Measurements from ENCODE around the gene RPL10A. TPM values are rescaled to one million over a fixed set of nuclear protein-coding genes. Genes with fewer than 3 reads are reported as not detected.
"Not testable (repeated sequence)": the region's sequence is repeated elsewhere in the genome, so short reads cannot be mapped to it uniquely, and the experiment has no call there.

Gene RPL10A
- total RNA-seq: 1,000 to 10,000 TPM; 1,952 to 2,334 TPM

DNA sequence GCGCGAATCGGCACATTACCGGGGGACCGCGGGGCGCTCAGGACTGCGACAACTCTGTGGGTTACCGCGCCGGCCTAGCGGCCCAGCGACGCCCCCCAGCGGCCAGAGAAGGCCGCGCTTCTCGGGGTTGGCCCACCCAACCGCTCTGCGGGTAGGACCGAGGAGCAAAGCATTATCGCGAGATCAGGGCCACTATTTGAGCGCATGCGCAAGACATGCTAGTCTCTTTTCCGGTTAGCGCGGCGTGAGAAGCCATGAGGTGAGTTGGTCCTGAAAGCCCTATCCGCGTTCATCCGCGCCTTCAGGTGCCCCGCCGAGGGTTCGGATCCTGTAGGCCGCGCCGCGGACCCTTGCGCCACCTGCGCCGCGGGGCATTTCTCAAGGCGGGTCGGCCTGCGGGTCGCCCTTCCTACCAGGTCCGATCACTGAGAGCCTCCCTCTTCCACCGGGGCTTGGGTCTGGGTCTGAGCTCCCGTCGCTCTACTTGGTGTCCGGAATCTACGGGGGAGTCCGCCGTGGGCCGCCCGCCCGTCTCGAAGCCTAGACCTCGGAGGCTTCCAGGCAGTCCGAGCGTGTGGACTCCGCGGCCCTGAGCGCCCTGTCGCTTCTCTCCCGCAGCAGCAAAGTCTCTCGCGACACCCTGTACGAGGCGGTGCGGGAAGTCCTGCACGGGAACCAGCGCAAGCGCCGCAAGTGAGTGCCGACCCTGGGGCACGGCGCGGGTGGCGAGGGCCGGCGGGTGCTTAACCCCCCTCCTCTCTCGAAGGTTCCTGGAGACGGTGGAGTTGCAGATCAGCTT lies at the start of gene RPL10A:
TSS of gene RPL10A (plus strand) at position 221 of the 799 bp plus-strand sequence. CDS start at position 255, 34 bp downstream.
- CTCF ChIA-PET: interaction anchor here (0.7 to 3.9 kb wide), 11 partner anchors 12 to 209 kb away, joined by 3 to 38 read pairs (median 5); partner anchors contain the start of genes FANCE, PPARD and ZNF76
- peak within 1 kb of the TSS; percentile 93 for H3K4me3 Mint-ChIP-seq
- H3K27ac Mint-ChIP-seq: peak within 1 kb of the TSS; percentile 98
- DNase-seq: peak; percentile 97
- peaks cover 43% of the 10 kb centered on the region for H3K4me1 Mint-ChIP-seq
- POLR2A ChIA-PET: interaction anchor here (0.5 to 1.5 kb wide), 5 partner anchors 8 to 126 kb away, joined by 3 to 7 read pairs (median 5); partner anchors contain the start of genes FANCE and PPARD
- intact Hi-C loops (cut with DNase I, micrococcal nuclease): loop anchor here (1.0 to 5.0 kb wide), 11 partner anchors 16 to 580 kb away; partner anchors contain the start of genes FANCE (in 2 of the 2), PPARD (in 2 of the 2), ANKS1A (in 1 of the 2) and ARMC12 (in 1 of the 2)
- no peaks in the 10 kb centered on the region for H3K9me3 Mint-ChIP-seq (ENCODE audit: low read depth)
- peak; percentile 87 for ATAC-seq
- H3K27me3 Mint-ChIP-seq: no peaks in the 10 kb centered on the region
- peaks cover 64% of the 10 kb centered on the region for H3K36me3 Mint-ChIP-seq (ENCODE audit: low read depth)

DNA sequence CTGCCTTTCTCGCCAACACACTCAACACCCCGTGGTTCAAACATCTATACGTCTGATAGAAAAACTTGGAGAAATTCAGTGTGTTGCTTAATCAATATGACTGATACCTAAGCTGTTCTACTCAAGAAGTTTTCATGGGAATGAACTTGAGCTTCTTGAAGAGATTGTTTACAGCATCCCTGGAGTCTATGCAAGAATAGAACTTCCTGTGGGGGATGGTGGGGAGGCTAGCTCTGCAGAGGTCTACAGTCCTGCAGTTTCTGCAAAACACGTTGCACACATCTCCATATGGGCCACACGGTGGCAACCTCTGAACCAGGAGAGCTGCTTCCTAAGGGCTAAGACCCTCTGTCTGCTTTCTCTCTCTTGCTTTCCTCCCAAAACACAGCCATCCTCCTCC lies 48.8 kb upstream of the RPL10A start:
- Mint-ChIP-seq H3K4me1 (peaks cover 28% of the 10 kb centered on the region), H3K4me3 (no peak overlapping the region), H3K27ac (peak overlapping the region; percentile 34), H3K9me3 (ENCODE audit: low read depth) (no peaks in the 10 kb centered on the region), H3K36me3 (ENCODE audit: low read depth) (peaks cover 19% of the 10 kb centered on the region), H3K27me3 (no peaks in the 10 kb centered on the region)
- DNase-seq: no peak
- POLR2A ChIA-PET: interaction anchor here (0.7 kb wide), 1 partner anchor 25 kb away, joined by 3 read pairs; no protein-coding TSS in a partner anchor
- intact Hi-C loops (cut with DNase I, micrococcal nuclease): no loop called here
- peak; percentile 42 for ATAC-seq
- CTCF ChIA-PET: interaction anchor here (1.4 to 1.6 kb wide), 3 partner anchors 19 to 118 kb away, joined by 4 to 6 read pairs (median 5); no protein-coding TSS in a partner anchor

DNA sequence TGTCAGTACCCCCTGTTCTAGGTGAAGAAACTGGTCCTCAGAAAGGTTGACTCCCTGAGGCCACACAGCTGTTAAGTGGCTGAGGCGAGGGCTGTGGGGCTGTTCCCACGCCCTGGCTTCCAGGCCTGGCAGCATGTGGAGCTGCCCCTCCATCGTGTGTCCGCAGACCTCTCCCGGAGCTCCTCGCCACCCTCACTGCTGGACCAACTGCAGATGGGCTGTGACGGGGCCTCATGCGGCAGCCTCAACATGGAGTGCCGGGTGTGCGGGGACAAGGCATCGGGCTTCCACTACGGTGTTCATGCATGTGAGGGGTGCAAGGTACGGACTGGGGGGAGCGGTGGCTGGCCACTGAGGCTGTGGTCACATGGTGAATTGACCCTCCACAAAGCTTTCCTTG lies 48.2 kb upstream of the RPL10A start:
- H3K9me3 Mint-ChIP-seq (ENCODE audit: low read depth): no peaks in the 10 kb centered on the region
- H3K4me1 Mint-ChIP-seq: peaks cover 25% of the 10 kb centered on the region
- H3K36me3 Mint-ChIP-seq (ENCODE audit: low read depth): peaks cover 24% of the 10 kb centered on the region
- no peak for DNase-seq
- ChIA-PET POLR2A (interaction anchor here (0.7 kb wide), 1 partner anchor 25 kb away, joined by 3 read pairs; no protein-coding TSS in a partner anchor), CTCF (interaction anchor here (1.4 to 1.6 kb wide), 3 partner anchors 20 to 119 kb away, joined by 4 to 6 read pairs (median 5); no protein-coding TSS in a partner anchor)
- no peaks in the 10 kb centered on the region for H3K27me3 Mint-ChIP-seq
- no peak for ATAC-seq
- H3K27ac Mint-ChIP-seq: no peak overlapping the region
- intact Hi-C loops (cut with DNase I, micrococcal nuclease): no loop called here
- H3K4me3 Mint-ChIP-seq: no peak overlapping the region

DNA sequence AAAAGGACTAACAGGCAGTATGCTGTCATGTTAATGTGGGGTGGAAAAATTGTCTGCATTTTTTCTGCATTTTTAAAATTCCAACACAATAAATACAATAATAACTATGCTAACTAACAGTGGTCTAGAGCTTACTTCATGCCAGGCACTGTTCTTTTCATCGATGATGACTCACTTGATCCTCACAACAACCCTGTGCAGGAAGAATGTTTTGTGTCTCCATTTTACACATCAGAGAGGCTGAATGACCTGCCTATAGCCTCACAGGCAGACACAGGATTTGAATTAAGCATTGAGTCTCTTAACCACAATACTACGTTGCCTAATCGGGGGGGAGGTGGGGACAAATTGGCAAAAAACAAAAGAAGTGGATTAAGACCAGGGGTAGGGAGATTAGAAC lies 42.9 kb upstream of the RPL10A start:
- H3K36me3 Mint-ChIP-seq (ENCODE audit: low read depth): peaks cover 44% of the 10 kb centered on the region
- ChIA-PET POLR2A (no interaction called here), CTCF (interaction anchor here (0.7 kb wide), 1 partner anchor 11 kb away, joined by 3 read pairs; no protein-coding TSS in a partner anchor)
- H3K9me3 Mint-ChIP-seq (ENCODE audit: low read depth): peaks cover 12% of the 10 kb centered on the region
- DNase-seq: no peak
- no peak for ATAC-seq
- H3K4me3 Mint-ChIP-seq: no peak overlapping the region
- intact Hi-C loops (cut with DNase I, micrococcal nuclease): no loop called here
- no peak overlapping the region for H3K27ac Mint-ChIP-seq
- H3K27me3 Mint-ChIP-seq: no peaks in the 10 kb centered on the region
- no peaks in the 10 kb centered on the region for H3K4me1 Mint-ChIP-seq

DNA sequence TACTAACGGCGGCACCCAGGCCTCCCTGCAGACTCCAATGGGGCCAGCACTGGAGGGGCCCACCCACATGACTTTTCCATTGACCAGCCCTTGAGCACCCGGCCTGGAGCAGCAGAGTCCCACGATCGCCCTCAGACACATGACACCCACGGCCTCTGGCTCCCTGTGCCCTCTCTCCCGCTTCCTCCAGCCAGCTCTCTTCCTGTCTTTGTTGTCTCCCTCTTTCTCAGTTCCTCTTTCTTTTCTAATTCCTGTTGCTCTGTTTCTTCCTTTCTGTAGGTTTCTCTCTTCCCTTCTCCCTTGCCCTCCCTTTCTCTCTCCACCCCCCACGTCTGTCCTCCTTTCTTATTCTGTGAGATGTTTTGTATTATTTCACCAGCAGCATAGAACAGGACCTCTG lies 42.1 kb upstream of the RPL10A start:
- no peak overlapping the region for H3K27ac Mint-ChIP-seq
- no peak overlapping the region for H3K4me3 Mint-ChIP-seq
- CTCF ChIA-PET: no interaction called here
- peaks cover 43% of the 10 kb centered on the region for H3K36me3 Mint-ChIP-seq (ENCODE audit: low read depth)
- H3K27me3 Mint-ChIP-seq: no peaks in the 10 kb centered on the region
- ATAC-seq (no peak), DNase-seq (no peak)
- H3K4me1 Mint-ChIP-seq: no peaks in the 10 kb centered on the region
- POLR2A ChIA-PET: no interaction called here
- H3K9me3 Mint-ChIP-seq (ENCODE audit: low read depth): peaks cover 12% of the 10 kb centered on the region
- intact Hi-C loops (cut with DNase I, micrococcal nuclease): no loop called here

DNA sequence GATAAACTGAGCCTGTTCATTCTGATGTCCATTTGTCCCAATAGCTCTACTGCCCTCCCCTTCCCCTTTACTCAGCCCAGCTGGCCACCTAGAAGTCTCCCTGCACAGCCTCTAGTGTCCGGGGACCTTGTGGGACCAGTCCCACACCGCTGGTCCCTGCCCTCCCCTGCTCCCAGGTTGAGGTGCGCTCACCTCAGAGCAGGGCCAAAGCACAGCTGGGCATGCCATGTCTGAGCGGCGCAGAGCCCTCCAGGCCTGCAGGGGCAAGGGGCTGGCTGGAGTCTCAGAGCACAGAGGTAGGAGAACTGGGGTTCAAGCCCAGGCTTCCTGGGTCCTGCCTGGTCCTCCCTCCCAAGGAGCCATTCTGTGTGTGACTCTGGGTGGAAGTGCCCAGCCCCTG lies 40.8 kb upstream of the RPL10A start:
- H3K4me3 Mint-ChIP-seq: no peak overlapping the region
- H3K27me3 Mint-ChIP-seq: no peaks in the 10 kb centered on the region
- no peak overlapping the region for H3K27ac Mint-ChIP-seq
- POLR2A ChIA-PET: no interaction called here
- intact Hi-C loops (cut with DNase I, micrococcal nuclease): no loop called here
- peaks cover 12% of the 10 kb centered on the region for H3K9me3 Mint-ChIP-seq (ENCODE audit: low read depth)
- DNase-seq (no peak), ATAC-seq (no peak)
- H3K4me1 Mint-ChIP-seq: no peaks in the 10 kb centered on the region
- peaks cover 39% of the 10 kb centered on the region for H3K36me3 Mint-ChIP-seq (ENCODE audit: low read depth)
- CTCF ChIA-PET: interaction anchor here (0.9 to 1.6 kb wide), 3 partner anchors 12 to 134 kb away, joined by 3 to 5 read pairs (median 4); partner anchors contain the start of gene PPARD

DNA sequence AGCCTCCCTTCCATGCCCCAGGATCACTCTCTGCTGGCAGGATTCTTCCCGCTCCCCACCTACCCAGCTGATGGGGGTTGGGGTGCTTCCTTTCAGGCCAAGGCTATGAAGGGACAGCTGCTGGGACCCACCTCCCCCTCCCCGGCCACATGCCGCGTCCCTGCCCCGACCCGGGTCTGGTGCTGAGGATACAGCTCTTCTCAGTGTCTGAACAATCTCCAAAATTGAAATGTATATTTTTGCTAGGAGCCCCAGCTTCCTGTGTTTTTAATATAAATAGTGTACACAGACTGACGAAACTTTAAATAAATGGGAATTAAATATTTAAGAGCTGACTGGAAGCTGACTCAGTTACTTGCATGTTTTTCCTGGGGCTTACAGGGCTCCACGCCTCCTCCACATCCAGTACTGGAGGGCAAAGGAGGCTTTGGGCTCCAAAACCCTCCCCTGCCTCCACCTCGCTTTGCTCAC lies 40.3 kb upstream of the RPL10A start:
- H3K36me3 Mint-ChIP-seq (ENCODE audit: low read depth): peaks cover 39% of the 10 kb centered on the region
- no peaks in the 10 kb centered on the region for H3K4me1 Mint-ChIP-seq
- DNase-seq (no peak), ATAC-seq (no peak)
- no peak overlapping the region for H3K27ac Mint-ChIP-seq
- intact Hi-C loops (cut with DNase I, micrococcal nuclease): no loop called here
- CTCF ChIA-PET: interaction anchor here (0.9 to 1.6 kb wide), 3 partner anchors 13 to 134 kb away, joined by 3 to 5 read pairs (median 4); partner anchors contain the start of gene PPARD
- peaks cover 12% of the 10 kb centered on the region for H3K9me3 Mint-ChIP-seq (ENCODE audit: low read depth)
- no peaks in the 10 kb centered on the region for H3K27me3 Mint-ChIP-seq
- H3K4me3 Mint-ChIP-seq: no peak overlapping the region
- POLR2A ChIA-PET: no interaction called here

DNA sequence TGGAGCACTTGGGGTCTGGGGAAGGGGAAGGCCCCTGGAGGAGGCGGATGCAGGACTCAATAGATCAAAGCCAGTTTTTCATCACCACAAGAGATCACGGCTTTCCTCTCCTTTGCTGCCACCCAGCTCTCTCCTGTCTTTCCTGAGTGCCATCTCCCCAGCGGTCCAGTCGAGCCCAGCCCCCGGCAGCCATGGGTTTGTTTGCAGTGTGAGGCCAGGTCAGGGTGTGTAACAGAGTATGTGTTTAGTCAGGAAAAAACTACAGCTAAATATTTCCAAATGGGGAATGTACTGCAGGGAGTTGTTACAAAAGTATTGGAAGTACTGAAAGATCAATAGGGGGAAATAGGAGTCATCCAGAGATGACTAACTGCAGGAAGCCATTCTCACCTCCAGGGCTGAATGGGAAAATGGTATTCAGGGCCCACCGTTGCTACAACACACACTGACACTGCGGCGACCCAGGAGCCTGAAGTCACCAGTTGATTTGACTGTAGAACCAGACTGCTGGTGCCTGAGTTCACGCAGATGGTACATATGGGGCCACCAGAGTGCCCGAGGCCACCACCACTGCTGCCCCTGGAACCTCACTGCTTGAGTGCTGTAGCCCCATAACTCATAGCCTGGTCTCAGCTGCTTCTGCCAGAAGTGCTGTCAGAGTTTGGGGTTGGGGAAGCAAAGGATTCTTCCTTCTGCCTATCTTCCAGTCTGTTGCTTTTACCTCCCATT lies 39.6 kb upstream of the RPL10A start:
- ATAC-seq: no peak
- Mint-ChIP-seq H3K27ac (no peak overlapping the region), H3K27me3 (no peaks in the 10 kb centered on the region), H3K4me1 (no peaks in the 10 kb centered on the region), H3K4me3 (no peak overlapping the region), H3K9me3 (ENCODE audit: low read depth) (peaks cover 12% of the 10 kb centered on the region), H3K36me3 (ENCODE audit: low read depth) (peaks cover 37% of the 10 kb centered on the region)
- intact Hi-C loops (cut with DNase I, micrococcal nuclease): no loop called here
- DNase-seq: no peak
- CTCF ChIA-PET: interaction anchor here (0.7 to 1.6 kb wide), 4 partner anchors 13 to 176 kb away, joined by 3 to 5 read pairs (median 4); partner anchors contain the start of gene PPARD
- POLR2A ChIA-PET: no interaction called here

DNA sequence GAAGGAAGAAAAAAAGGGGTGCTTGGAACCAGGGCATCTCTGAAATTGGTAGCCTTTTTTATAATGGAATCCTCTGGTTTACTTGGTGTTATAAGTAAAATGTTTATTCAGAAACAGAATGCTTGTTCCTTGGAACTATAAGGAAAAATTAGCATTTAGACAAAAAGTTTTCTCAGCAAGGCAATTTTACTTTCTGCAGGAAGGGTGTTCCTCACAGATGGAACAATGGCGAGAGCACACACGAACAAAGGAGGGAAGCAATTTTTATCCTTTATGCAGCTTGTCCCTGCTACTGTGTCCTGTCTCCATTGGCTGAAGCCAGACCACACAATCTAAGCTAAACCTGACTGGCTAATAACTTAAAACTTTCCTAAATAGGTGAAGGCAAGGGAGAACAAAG lies 38.7 kb upstream of the RPL10A start:
- peaks cover 37% of the 10 kb centered on the region for H3K36me3 Mint-ChIP-seq (ENCODE audit: low read depth)
- intact Hi-C loops (cut with DNase I, micrococcal nuclease): no loop called here
- ChIA-PET CTCF (interaction anchor here (1.4 kb wide), 1 partner anchor 101 kb away, joined by 4 read pairs; no protein-coding TSS in a partner anchor), POLR2A (no interaction called here)
- H3K4me3 Mint-ChIP-seq: no peak overlapping the region
- no peak for DNase-seq
- no peaks in the 10 kb centered on the region for H3K4me1 Mint-ChIP-seq
- ATAC-seq: no peak
- no peak overlapping the region for H3K27ac Mint-ChIP-seq
- H3K9me3 Mint-ChIP-seq (ENCODE audit: low read depth): peaks cover 12% of the 10 kb centered on the region
- no peaks in the 10 kb centered on the region for H3K27me3 Mint-ChIP-seq

DNA sequence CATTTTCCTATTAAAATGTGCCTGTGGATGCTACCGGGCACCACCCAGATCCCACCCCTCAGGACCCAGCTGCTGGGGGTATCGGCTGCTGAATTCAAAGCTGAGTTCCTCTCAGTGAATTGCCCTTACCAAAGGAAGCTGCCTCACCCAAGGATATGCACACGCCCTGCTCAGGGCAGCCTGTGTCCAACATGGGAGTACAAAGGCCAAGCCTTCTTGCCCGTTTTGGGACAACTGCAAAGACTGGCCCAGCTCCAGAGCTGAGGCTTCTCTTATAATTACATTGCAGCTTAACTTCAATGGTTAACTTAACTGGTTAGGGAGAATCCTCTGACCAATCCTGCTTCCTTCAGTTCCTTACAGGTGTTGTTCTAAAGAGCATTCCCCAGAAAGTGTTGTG lies 35.9 kb upstream of the RPL10A start:
- H3K9me3 Mint-ChIP-seq (ENCODE audit: low read depth): peaks cover 12% of the 10 kb centered on the region
- no peaks in the 10 kb centered on the region for H3K4me1 Mint-ChIP-seq
- no peak for ATAC-seq
- peaks cover 19% of the 10 kb centered on the region for H3K36me3 Mint-ChIP-seq (ENCODE audit: low read depth)
- ChIA-PET POLR2A (no interaction called here), CTCF (interaction anchor here (0.6 to 1.6 kb wide), 3 partner anchors 12 to 30 kb away, joined by 4 to 6 read pairs (median 4); no protein-coding TSS in a partner anchor)
- H3K27me3 Mint-ChIP-seq: no peaks in the 10 kb centered on the region
- intact Hi-C loops (cut with DNase I, micrococcal nuclease): no loop called here
- H3K27ac Mint-ChIP-seq: no peak overlapping the region
- DNase-seq: no peak
- H3K4me3 Mint-ChIP-seq: no peak overlapping the region

DNA sequence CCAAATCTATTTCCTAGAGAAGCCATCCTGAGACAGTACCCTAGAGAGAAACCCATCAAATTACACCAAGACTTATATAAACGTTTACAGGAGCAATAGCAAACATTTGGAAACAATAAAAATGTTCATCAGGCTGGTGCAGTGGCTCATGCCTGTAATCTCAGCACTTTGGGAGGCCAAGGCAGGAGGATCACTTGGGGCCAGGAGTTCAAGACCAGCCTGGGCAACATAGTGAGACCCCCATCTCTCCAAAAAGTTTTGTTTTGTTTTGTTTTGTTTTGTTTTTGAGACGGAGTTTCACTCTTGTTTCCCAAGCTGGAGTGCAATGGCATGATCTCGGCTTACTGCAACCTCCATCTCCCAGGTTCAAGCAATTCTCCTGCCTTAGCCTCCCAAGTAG lies 35.5 kb upstream of the RPL10A start:
- ATAC-seq; H3K4me1 Mint-ChIP-seq; DNase-seq; H3K27me3 Mint-ChIP-seq; H3K4me3 Mint-ChIP-seq; H3K27ac Mint-ChIP-seq; intact Hi-C loops (cut with DNase I, micrococcal nuclease); POLR2A ChIA-PET: not testable (repeated sequence)
- CTCF ChIA-PET: interaction anchor here (0.6 to 1.6 kb wide), 3 partner anchors 11 to 30 kb away, joined by 4 to 6 read pairs (median 4); no protein-coding TSS in a partner anchor
- Mint-ChIP-seq H3K9me3 (ENCODE audit: low read depth) (peaks cover 12% of the 10 kb centered on the region), H3K36me3 (ENCODE audit: low read depth) (peaks cover 19% of the 10 kb centered on the region)
